KMS-11 (cell line): Measurements from ENCODE around the gene HRK.
"Not testable (repeated sequence)": the region's sequence is repeated elsewhere in the genome, so short reads cannot be mapped to it uniquely, and the experiment has no call there.

Experiments used
- H2AFZ ChIP-seq: fragments of 200-600 bp; sonication (generic); 2 replicates; pipeline ENCODE4 v1.6.1; 2016; ENCODE audit warnings: antibody characterized with exemption, mixed run types, low read depth
- H3K27ac ChIP-seq: fragments of 200-600 bp; sonication (generic); 2 replicates; pipeline ENCODE4 v1.6.1; 2016; ENCODE audit warnings: mild to moderate bottlenecking, mixed run types
- H3K27me3 ChIP-seq: fragments of 200-600 bp; sonication (generic); 2 replicates; pipeline ENCODE4 v1.6.1; 2017; ENCODE audit warnings: mild to moderate bottlenecking, low read depth, mixed run types, moderate library complexity; ENCODE audit not compliant: insufficient read depth
- H3K36me3 ChIP-seq: fragments of 200-600 bp; sonication (generic); 2 replicates; pipeline ENCODE4 v1.6.1; 2017; ENCODE audit warnings: mild to moderate bottlenecking, mixed run types; ENCODE audit not compliant: insufficient read depth
- H3K4me1 ChIP-seq: fragments of 200-600 bp; sonication (generic); 2 replicates; pipeline ENCODE4 v1.6.1; 2016; ENCODE audit warnings: mild to moderate bottlenecking, low read depth, mixed run types; ENCODE audit not compliant: poor library complexity, severe bottlenecking
- H3K4me2 ChIP-seq: fragments of 200-600 bp; sonication (generic); 2 replicates; pipeline ENCODE4 v1.7.0; 2016; ENCODE audit warnings: mild to moderate bottlenecking, mixed run types
- H3K4me3 ChIP-seq: fragments of 200-600 bp; sonication (generic); IDR thresholded peaks from 2 replicates; pipeline ENCODE4 v1.6.1; 2017; ENCODE audit warnings: low read depth, low read length, mixed read lengths; ENCODE audit not compliant: insufficient read depth
- H3K79me2 ChIP-seq: fragments of 200-600 bp; sonication (generic); 2 replicates; pipeline ENCODE4 v1.6.1; 2016; ENCODE audit warnings: low read depth, mixed run types; ENCODE audit not compliant: insufficient read depth
- H3K9ac ChIP-seq: fragments of 200-600 bp; sonication (generic); 2 replicates; pipeline ENCODE4 v1.6.1; 2016; ENCODE audit warnings: mild to moderate bottlenecking, mixed run types
- H4K20me1 ChIP-seq: fragments of 200-600 bp; sonication (generic); 2 replicates; pipeline ENCODE4 v1.6.1; 2016; ENCODE audit warnings: mild to moderate bottlenecking, mixed run types; ENCODE audit not compliant: insufficient read depth
- CTCF ChIP-seq: fragments of 200-600 bp; sonication (generic); conservative IDR thresholded peaks from 2 replicates; pipeline ENCODE4 v1.6.1; 2017; ENCODE audit warnings: low read depth, mild to moderate bottlenecking, antibody characterized with exemption, low read length, moderate library complexity, mixed read lengths

HRK gene

GRCh38 chr12:116818341-116818856, 62.8 kb downstream of the HRK start:
- H3K9ac ChIP-seq = peak overlapping the region; percentile 93

GRCh38 chr12:116814766-116815165, 66.5 kb downstream of the HRK start:
- H3K27ac ChIP-seq, H4K20me1 ChIP-seq, H3K27me3 ChIP-seq, H3K79me2 ChIP-seq, H2AFZ ChIP-seq, H3K4me3 ChIP-seq, H3K4me1 ChIP-seq, H3K4me2 ChIP-seq, H3K9ac ChIP-seq, H3K36me3 ChIP-seq: not testable (repeated sequence)

More at GRCh38 chr12:116818341-116818856, 62.8 kb downstream of the HRK start:
- Histone ChIP-seq H3K4me2 (peak overlapping the region; percentile 72), H2AFZ (peak overlapping the region; percentile 87; the same call in 1 of the 2 replicates), H3K4me1 (peaks cover 5% of the 10 kb centered on the region), H3K36me3 (no peaks in the 10 kb centered on the region), H3K27ac (peak overlapping the region; percentile 80; the same call in 1 of the 2 replicates), H4K20me1 (no peaks in the 10 kb centered on the region), H3K4me3 (no peak overlapping the region), H3K27me3 (no peaks in the 10 kb centered on the region), H3K79me2 (no peaks in the 10 kb centered on the region)
- no peak for TF ChIP-seq CTCF

- no peaks in the 10 kb centered on the region for H3K27me3 ChIP-seq
- no peak overlapping the region for H3K9ac ChIP-seq
- H3K4me3 ChIP-seq = no peak overlapping the region
- no peaks in the 10 kb centered on the region for H3K36me3 ChIP-seq
- H3K27ac ChIP-seq = no peak overlapping the region
- H3K79me2 ChIP-seq = no peaks in the 10 kb centered on the region
- no peak overlapping the region for H3K4me2 ChIP-seq
- H2AFZ ChIP-seq = no peak overlapping the region
- no peaks in the 10 kb centered on the region for H3K4me1 ChIP-seq
- H4K20me1 ChIP-seq = no peaks in the 10 kb centered on the region
- TF ChIP-seq CTCF = no peak
Measured at GRCh38 chr12:116813271-116814041, 67.8 kb downstream of the HRK start.

GRCh38 chr12:116812238-116812637, 69.0 kb downstream of the HRK start:
- Histone ChIP-seq H3K4me1 (no peaks in the 10 kb centered on the region), H4K20me1 (no peaks in the 10 kb centered on the region), H3K36me3 (no peaks in the 10 kb centered on the region), H3K27ac (no peak overlapping the region), H3K4me2 (no peak overlapping the region), H3K27me3 (no peaks in the 10 kb centered on the region), H2AFZ (no peak overlapping the region), H3K79me2 (no peaks in the 10 kb centered on the region), H3K4me3 (no peak overlapping the region), H3K9ac (no peak overlapping the region)
- no peak for TF ChIP-seq CTCF
